AG08395 (cell line): ENCODE results near the gene SPIRE1.
"Not testable (repeated sequence)": the region's sequence is repeated elsewhere in the genome, so short reads cannot be mapped to it uniquely, and the experiment has no call there.

Experiments
- DNase-seq: peaks from one replicate; pipeline ENCODE4 v3.0.0; 2012; ENCODE audit warnings: mixed read lengths, low spot score

Gene SPIRE1

DNA sequence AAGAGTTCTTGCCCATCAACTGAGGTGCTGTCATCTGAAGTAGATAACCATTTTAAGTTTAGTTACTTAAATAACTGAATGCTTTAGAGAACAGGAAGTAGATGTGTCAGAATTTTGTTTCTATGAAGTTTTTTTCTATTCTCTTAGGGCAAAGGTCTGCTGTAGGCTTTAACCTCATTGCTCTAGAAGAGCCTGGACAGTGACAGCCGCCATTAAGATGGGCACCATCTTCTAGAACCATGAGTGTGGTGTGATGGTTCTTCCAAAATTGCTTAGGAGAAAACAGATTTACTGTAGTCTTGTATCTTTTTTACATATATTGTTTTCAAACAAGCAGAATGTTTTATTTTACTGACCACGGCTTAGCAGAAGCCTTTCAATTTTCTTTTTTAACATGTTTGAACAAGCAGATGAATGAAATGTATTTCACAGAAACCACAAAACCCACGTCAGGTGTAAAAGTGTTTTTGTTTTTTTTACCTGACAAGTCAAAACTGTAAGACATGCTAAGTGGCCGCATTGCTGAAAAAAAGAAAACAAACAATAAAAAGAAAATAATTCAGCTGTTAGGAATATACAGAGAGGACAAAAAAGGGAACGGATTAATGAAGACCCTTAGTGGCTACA lies 172.3 kb downstream of the SPIRE1 start:
- DNase-seq = no peak

DNA sequence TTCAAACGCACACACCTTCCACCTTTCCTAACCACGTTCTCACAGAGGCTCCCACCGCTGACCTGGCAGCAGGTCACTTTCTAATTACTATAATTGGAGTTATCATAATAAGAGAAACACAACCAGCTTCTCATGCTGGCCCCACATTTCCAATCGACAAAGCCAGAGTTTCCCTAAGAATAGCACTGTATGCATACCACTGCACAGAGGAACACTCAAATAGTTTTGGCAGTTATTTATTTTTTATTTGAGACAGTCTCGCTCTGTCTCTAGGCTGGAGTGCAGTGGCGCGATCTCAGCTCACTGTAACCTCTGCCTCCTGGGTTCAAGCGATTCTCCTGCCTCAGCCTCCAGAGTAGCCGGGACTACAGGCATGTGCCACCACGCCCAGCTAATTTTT lies 176.0 kb downstream of the SPIRE1 start:
- not testable (repeated sequence) for DNase-seq

DNA sequence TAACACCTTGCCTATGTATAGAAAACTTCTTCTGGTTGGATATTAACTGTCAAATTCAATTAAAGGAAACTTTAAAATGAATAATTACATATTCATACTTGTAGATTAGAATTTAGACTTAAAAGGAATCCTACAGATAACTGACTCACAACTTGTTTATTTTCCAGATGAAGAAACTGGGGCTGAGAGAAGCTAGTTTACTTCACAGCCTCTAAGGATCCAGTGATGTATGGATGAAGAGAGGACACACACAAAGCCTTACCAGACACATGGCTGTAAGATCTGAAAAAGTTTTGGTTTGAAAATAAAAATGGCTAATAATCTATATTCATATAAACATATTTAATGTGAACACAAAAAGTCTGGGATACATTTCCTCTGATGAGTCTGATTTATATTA lies 177.9 kb downstream of the SPIRE1 start:
- DNase-seq = no peak

- DNase-seq = no peak
Observed at GRCh38 chr18:12479536-12479935, 178.4 kb downstream of the SPIRE1 start.

DNA sequence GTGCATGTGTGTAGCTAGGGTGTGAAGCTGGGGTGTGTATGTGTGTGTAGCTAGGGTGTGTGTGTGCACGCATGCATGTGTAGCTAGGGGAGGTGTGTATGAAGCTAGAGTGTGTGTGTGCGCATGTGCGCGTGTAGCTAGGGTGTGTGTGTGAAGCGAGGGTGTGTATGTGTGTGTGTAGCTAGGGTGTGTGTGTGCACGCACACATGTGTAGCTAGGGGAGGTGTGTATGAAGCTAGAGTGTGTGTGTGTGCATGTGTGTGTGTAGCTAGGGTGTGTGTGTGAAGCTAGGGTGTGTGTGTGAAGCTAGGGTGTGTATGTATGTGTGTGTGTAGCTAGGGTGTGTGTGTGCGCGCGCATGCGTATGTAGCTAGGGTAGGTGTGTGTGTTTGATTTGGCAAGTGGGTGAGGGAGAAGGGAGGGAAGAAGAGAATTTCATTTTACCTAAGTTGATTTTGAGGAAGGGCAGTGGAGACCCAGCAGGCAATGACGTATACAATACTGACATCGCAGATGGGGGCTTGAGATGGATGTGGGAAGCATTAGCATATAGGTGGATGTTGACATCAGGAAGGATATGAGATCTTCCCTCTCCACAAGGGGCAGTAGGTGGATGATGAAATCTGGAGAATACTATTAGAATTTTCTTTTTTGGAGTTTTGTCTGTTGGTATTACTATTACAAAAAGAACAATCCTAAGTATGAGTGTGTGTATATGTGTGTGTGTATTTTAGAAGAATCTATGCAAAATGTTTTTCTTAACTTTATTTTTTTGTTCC lies 179.4 kb downstream of the SPIRE1 start:
- DNase-seq = no peak

DNA sequence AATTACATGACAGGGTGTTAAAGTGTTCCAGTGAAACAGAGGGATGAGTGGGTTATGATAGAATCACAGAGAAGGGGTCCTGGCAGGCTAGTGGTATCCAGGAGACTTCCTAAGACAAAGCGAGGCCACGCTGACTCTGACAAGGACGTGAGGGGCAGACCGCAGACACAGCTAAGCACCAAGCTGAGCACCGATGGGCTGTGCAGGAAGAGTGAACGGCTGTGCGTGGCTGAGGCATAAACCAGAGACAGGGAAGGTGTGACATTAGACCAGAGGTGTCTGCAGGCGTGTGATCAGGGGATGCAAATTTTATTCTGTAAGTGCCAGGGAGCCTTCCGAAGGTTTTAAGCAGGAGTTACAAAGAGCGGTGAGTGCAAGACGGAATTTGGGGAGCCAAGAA lies 180.3 kb downstream of the SPIRE1 start:
- no peak for DNase-seq

- no peak for DNase-seq
Observed at GRCh38 chr18:12476955-12477354, 181.0 kb downstream of the SPIRE1 start.

DNA sequence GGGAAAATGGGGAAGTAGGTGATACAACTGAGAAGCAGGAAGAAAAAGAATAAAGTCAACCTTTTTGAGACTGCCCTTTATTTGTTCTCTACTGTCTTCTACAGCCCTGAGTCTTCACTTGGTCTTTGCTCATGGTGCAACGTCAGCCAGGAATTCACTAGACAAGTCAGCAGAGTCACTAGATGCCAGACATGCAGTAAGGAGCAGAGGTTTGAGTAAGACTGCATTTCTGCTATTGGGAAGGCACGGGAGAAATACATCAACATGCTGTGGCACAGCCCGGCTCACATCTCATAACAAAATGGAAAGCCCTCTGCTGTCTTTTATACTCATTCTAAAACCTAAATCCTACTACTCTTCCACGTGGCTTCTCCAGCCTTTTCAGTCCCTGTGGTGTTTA lies 183.0 kb downstream of the SPIRE1 start:
- DNase-seq = no peak

DNA sequence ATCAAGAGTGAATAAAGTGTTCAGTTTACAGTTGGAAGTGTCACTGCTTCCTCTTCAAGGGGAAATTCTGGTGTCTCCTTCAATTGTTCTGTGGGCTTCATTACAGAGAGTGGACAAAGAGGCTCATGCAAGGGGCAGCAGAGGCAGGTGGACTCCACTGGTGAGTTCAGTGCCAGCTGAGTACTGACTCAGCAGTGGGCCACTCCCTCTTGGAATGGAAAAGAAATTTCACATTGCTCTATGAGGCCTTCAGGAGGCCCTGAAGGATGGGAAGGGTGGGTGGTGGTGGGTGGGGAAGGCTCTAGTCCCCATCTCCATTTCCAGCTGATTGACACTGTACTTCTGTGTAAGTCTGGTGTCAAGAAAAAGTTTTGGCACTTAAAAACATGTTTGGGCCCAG lies 183.8 kb downstream of the SPIRE1 start:
- DNase-seq = no peak

GRCh38 chr18:12470382-12471075 lies 187.4 kb downstream of the SPIRE1 start:
- DNase-seq = no peak

DNA sequence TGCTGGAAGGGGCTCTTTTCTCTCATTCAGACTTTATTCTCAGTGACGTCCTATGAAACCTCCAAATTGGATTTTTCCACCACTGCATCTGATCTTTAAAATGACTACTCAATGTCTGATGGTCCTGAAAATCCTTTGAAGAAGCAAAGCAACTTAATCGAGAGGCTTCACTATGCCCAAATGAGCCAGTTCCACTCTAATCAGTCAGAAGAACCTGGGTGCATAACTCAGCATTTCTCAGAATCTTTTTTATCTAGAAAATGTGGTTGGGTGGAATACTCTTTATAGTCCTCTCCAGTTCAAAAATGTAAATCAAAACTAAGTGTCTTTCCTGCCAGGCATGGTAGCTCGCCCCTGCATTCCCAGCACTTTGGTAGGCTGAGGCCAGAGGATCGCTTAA lies 189.5 kb downstream of the SPIRE1 start:
- no peak for DNase-seq

DNA sequence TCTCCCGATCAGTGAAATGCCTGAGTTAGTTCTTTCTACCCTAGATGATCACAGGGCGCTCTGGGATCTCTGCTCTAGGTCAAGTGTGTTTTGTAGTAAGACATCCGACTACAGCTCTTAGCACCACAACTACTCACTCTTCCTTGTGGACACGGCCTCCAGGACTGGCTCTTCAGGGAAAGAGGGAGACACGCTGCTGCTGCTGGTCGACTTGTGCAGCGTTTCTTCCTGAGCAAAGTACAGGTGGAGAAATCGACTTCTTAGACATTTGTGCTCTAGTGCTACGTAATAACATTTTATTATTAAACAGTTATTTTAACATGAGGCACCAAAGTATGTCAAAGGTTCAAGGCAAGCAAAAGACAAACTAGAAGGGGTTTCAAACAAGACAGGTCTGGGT lies 193.2 kb downstream of the SPIRE1 start:
- DNase-seq = no peak

- DNase-seq = no peak
Observed at GRCh38 chr18:12463191-12463590, 194.7 kb downstream of the SPIRE1 start.

GRCh38 chr18:12462242-12462641 lies 195.7 kb downstream of the SPIRE1 start:
- no peak for DNase-seq

DNA sequence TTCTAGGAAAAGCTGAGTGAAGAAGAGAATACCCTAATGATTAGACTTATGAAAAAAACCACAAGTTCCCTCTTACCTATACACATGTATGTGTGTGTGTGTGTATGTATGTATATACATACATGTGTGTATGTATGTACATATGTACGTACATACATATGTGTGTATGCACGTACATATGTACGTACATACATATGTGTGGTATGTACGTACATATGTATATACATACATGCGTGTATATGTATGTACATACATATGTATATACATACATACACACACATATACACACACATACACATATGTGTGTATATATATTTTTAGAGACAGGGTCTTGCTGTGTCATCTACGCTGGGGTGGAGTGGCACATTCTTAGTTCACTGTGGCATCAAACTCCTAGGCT lies 196.6 kb downstream of the SPIRE1 start:
- DNase-seq = no peak

- no peak for DNase-seq
Observed at GRCh38 chr18:12460874-12461273, 197.0 kb downstream of the SPIRE1 start.

DNA sequence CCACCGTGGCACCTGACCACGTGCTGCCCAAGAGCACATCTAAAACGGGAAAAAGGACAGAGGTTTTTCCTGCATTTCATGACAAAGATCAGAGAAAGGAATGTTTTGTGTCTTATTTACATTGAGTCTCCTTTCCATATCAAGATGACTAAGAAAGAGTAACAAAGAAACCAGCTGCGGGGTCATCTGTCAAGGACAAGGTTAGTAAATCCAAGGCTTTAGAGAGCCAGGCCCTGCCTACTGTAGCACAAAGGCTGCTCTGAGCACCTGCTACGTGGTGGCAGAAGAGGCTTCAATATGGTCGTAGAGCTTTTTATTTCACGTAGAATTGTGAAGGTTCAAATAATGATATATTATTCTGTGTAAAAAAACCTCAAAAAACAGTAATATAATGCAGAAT lies 199.1 kb downstream of the SPIRE1 start:
- no peak for DNase-seq

GRCh38 chr18:12456441-12456840 lies 201.5 kb downstream of the SPIRE1 start:
- DNase-seq = no peak

DNA sequence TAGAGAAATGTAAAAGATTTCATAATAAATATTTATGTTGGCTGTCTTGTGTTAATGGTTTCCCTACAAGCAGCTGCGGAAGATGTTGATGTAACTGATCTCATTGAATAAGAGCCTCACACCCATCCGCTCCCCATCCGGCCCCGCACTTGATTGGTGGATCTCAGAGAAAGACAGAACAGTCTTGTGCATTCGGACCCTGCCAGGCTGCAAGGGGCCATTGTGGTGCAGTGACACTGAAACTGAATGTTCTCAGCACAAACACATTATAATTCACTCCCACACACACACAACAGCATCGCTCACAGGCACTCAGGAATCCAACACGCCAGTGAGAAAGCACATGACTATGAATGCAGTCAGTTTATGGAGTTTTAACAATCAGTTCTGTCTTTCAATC lies 202.4 kb downstream of the SPIRE1 start:
- DNase-seq = no peak

DNA sequence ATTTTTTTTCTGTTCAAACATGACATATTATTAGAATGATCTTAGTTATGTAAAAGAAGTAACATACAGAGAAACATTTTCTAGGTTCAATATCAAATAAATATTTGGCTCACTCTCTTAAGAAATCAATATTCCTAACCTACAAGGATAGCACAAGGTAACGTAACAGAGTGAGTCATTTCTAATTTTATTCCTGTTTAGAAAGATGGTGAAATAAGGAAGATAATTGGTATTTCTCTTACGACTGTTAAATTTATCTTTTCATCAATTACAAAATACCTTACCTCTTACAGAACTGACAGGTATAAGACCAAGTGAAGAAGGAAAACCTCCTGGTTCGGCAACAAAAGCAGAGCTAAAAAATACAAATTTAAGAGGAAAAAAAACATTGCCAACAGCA lies 205.1 kb downstream of the SPIRE1 start:
- no peak for DNase-seq

- DNase-seq = no peak
Observed at GRCh38 chr18:12451428-12451827, 206.5 kb downstream of the SPIRE1 start.

DNA sequence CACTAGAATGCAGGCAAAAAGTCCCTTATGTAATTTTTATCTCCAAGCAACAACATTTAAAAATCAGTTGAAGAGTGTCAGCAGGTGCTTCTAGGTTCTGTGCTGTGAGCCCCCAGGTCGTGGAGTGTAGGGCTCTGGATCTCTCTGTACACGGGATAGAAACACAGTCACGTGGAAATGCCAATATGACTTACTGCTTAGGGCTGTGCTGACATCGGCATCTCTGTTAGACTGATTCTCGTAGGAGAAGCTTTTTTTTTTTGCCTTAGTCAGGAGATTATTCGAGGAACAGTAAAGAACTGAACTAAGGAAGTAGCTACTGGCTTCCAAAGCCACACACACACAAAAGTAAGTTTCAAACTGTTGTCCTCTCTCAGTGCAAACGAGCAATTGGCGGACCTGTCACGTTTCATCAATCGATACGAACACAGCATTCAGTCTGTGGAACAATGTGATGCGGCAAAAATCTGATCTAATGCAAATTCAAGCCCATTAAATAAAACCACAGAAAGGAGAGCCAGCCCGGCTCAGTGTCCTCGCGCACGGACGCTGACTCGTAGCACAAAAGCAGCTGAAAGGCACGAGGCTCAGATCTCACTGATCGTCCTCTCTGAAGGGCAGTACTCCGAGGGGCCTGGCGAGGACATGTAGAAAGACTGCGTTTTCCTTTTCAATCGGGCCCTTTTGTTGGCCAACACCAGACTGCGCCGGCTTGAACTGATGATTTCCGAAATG lies 208.7 kb downstream of the SPIRE1 start:
- no peak for DNase-seq

DNA sequence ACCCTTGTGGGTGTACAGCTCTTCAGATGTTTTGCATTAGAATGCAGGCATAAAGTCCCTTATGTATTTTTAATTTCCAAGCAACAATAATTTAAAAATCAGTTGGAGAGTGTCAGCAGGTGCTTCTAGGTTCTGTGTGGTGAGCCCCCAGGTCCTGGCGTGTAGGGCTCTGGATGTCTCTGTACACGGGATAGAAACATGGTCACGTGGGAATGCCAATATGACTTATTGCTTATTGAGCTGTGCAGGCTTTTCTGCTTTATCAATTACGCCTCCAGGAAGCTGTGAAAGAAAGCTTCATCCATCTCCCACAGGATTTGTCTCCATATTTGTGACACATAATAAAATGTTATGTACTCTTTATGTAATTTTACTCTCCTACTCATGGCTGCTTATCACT lies 212.4 kb downstream of the SPIRE1 start:
- DNase-seq = no peak
